WI38 (cell line): ENCODE data around the gene TEX264.
"Not testable (repeated sequence)": the region's sequence is repeated elsewhere in the genome, so short reads cannot be mapped to it uniquely, and the experiment has no call there.

ENCODE experiments used
- H3K4me3 ChIP-seq: 2 replicates; pipeline ENCODE4 v1.5.1; 2011; ENCODE audit warnings: low read depth, mild to moderate bottlenecking, control low read depth, low read length
- TF ChIP-seq, protein P1 (sequence below): IDR thresholded peaks from 2 replicates; pipeline ENCODE4 v1.5.1; 2012; ENCODE audit warnings: low read depth, mild to moderate bottlenecking, control low read depth, low read length

Gene TEX264

DNA sequence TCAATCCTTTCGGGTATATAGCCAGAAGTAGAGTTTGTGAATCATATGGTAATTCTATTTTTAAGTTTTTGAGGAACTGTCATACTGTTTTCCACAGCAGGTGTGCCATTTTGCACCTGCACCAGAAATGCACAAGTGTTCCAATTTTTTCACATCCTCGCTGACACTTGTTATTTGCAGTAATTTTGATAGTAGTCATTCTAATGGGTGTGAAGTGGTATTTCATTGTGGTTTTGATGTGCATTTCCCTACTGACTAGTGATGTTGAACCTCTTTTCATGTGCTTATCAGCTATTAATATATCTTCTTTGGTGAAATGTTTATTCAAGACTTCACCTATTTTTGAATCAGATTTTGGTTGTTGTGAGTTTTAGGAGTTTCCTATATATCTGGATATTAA, 64.9 kb downstream of the TEX264 start:
- TF ChIP-seq, protein P1, sequence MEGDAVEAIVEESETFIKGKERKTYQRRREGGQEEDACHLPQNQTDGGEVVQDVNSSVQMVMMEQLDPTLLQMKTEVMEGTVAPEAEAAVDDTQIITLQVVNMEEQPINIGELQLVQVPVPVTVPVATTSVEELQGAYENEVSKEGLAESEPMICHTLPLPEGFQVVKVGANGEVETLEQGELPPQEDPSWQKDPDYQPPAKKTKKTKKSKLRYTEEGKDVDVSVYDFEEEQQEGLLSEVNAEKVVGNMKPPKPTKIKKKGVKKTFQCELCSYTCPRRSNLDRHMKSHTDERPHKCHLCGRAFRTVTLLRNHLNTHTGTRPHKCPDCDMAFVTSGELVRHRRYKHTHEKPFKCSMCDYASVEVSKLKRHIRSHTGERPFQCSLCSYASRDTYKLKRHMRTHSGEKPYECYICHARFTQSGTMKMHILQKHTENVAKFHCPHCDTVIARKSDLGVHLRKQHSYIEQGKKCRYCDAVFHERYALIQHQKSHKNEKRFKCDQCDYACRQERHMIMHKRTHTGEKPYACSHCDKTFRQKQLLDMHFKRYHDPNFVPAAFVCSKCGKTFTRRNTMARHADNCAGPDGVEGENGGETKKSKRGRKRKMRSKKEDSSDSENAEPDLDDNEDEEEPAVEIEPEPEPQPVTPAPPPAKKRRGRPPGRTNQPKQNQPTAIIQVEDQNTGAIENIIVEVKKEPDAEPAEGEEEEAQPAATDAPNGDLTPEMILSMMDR, result no peak
- H3K4me3 ChIP-seq, result no peak overlapping the region

DNA sequence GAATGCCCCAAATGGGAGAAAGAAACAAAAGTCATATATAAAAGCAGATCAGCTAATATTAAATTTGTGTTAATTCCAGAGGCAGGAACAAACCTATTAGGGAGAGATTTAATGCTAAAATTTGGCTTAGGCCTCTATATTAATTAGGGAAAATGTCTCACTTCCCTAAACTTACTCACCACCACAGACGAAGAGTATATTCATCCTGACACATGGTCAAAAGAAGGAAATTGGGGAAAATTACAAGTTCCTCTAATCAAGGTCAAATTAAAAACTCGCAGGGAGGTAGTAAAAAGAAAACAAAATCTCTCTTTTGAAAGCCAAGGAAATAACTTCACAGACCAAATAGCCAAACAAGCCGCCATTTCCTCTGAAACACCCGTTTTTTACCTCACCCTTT, 68.1 kb downstream of the TEX264 start:
- no peak overlapping the region for H3K4me3 ChIP-seq
- TF ChIP-seq, protein P1, result no peak

DNA sequence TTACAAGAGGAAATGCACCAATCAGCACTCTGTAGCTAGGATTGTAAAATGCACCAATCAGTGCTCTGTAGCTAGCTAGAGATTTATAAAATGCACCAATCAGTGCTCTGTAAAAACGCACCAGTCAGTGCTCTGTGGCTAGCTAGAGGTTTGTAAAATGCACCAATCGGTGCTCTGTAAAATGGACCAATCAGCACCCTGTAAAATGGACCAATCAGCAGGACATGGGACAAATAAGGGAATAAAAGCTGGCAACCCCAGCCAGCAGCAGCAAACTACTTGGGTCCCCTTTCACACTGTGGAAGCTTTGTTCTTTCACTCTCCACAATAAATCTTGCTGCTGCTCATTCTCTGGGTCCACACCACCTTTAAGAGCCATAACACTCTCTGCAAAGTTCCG, 71.3 kb downstream of the TEX264 start:
- not testable (repeated sequence) for H3K4me3 ChIP-seq

DNA sequence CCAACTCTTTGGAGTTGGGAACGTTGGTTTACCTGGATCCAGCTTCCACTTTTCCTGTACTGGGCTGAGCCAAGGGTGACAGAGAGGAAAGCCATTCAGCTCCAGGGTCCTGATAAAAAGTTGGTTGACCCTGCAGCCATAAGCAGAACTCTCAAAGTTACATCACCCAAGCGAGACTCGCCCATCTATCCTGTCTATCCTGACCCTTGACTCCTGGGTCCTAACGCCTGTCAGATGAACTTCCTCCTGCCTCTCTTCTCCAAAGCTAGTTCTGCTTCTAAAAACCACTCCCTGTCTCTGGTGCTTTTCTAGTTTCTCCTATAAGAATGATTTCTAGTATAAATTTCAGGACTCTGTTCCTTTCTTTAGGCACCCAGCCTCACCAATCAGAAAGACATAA, 71.9 kb downstream of the TEX264 start:
- H3K4me3 ChIP-seq, result not testable (repeated sequence)

DNA sequence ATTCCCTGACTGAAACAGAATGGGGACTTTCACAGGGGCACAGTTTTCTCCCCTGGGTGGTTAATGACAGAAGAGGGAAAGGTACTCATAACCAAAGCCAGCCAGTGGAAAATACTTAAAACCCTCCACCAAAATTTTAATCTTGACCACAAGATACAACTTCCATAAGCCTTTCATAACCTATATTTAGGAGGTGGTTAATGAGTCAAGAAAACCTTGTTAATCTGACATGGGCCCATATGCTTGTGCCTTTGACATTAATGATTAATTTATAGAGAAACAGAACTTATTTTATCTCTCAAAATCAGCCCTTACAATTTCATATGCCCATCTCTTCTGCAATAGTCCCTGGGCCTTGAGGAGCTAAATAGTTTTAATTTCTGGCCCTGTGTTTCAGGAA, 76.8 kb downstream of the TEX264 start:
- TF ChIP-seq, protein P1, result no peak
- H3K4me3 ChIP-seq, result no peak overlapping the region

DNA sequence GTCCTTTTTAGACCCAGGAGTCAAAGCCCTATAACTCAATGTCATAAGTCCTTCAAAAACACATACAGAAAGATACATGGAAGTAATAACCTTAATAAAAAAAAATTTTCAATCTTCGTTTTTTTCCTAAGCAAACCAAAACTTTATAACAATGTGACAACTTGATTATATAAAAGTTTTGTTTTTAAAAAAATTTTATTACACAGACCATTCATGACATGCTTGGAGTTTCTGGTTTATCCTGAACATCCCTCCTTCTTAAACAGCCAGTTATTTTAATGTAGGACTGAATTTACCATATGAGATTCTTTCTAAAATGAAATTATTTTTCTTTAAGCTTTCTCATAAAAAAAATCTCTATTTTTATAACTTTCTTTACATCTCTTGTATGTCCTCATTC, 77.3 kb downstream of the TEX264 start:
- TF ChIP-seq, protein P1, result no peak

DNA sequence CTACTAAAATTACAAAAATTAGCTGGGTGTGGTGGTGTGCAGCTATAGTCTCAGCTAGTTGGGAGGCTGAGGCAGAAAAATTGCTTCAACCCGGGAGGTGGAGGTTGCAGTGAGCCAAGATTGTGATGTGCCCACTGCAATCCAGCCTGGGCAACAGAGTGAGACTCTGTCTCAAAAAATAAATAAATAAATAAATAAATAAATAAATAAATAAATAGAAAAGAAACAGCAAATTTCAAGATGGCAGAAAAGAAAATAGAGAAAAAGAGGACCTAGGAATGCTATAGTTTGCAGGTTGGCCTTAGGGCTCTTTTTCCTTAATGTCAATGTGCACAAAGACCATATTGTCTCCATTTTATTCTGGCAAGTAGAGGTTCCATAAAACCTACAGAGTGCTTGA, 79.8 kb downstream of the TEX264 start:
- H3K4me3 ChIP-seq, result no peak overlapping the region
- TF ChIP-seq, protein P1, result no peak

More for the DNA sequence above, 77.3 kb downstream of the TEX264 start:
- H3K4me3 ChIP-seq, result no peak overlapping the region

DNA sequence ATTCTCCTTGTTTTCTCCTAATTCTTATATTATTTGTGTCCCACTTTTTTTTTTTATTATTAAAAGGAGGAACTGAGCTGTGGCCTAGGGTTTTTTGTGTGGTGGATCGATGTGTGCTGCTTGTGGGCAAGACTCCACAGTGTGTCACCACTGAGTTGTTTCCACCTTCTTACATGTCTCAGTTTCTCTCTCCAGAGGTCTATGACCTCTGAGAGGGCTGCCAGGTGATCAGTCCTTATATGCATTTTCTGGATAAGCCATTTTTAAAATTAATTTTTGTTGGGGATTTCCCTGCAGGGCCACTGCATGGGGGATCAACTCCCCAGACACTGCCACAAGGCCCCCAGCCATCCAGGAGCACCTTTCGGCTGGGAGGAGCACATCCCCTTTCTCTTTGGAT, 80.2 kb downstream of the TEX264 start:
- no peak overlapping the region for H3K4me3 ChIP-seq
- TF ChIP-seq, protein P1, result no peak
